Measurements from ENCODE around the gene RDH5. TPM values are rescaled to one million over a fixed set of nuclear protein-coding genes. Genes with fewer than 3 reads are reported as not detected.

Gene RDH5
- total RNA-seq, 1 experiment from 2014 or later = 12.4 TPM

- Histone ChIP-seq H3K27ac (ENCODE audit: low read length) (no peak overlapping the region), H3K79me2 (ENCODE audit: low read length) (no peaks in the 10 kb centered on the region), H3K9me2 (replicated peaks; ENCODE audit: insufficient read depth, low read length) (no peaks in the 10 kb centered on the region)
Measured at GRCh38 chr12:55698965-55699364, 21.2 kb upstream of the RDH5 start.

GRCh38 chr12:55699471-55700055 is 20.6 kb upstream of the RDH5 start:
- Histone ChIP-seq H3K9me3 (ENCODE audit: low read length) (no peaks in the 10 kb centered on the region), H3K27me3 (ENCODE audit: low read length) (no peaks in the 10 kb centered on the region), H3K4me1 (ENCODE audit: low read length) (no peaks in the 10 kb centered on the region), H4K20me1 (ENCODE audit: insufficient read depth, low read depth, low read length) (no peaks in the 10 kb centered on the region), H3K79me2 (ENCODE audit: low read length) (no peaks in the 10 kb centered on the region), H3K27ac (ENCODE audit: low read length) (no peak overlapping the region), H2AFZ (ENCODE audit: low read length) (no peak overlapping the region), H3K4me3 (ENCODE audit: low read length) (no peak overlapping the region), H3K9ac (ENCODE audit: low read length) (no peak overlapping the region), H3K36me3 (ENCODE audit: insufficient read depth, low read length) (no peaks in the 10 kb centered on the region), H3K4me2 (ENCODE audit: low read depth, low read length, poor library complexity, severe bottlenecking) (no peak overlapping the region), H3K9me2 (replicated peaks; ENCODE audit: insufficient read depth, low read length) (no peaks in the 10 kb centered on the region)
- DNase-seq = no peak

More at GRCh38 chr12:55698965-55699364, 21.2 kb upstream of the RDH5 start:
- no peak overlapping the region for H3K9ac ChIP-seq (ENCODE audit: low read length)
- no peak overlapping the region for H3K4me2 ChIP-seq (ENCODE audit: low read depth, low read length, poor library complexity, severe bottlenecking)
- H3K4me3 ChIP-seq (ENCODE audit: low read length) = no peak overlapping the region
- no peak overlapping the region for H2AFZ ChIP-seq (ENCODE audit: low read length)
- no peak for DNase-seq
- no peaks in the 10 kb centered on the region for H3K36me3 ChIP-seq (ENCODE audit: insufficient read depth, low read length)
- H3K9me3 ChIP-seq (ENCODE audit: low read length) = no peaks in the 10 kb centered on the region
- no peaks in the 10 kb centered on the region for H3K4me1 ChIP-seq (ENCODE audit: low read length)
- H4K20me1 ChIP-seq (ENCODE audit: insufficient read depth, low read depth, low read length) = no peaks in the 10 kb centered on the region
- no peaks in the 10 kb centered on the region for H3K27me3 ChIP-seq (ENCODE audit: low read length)

GRCh38 chr12:55700255-55701018 is 19.8 kb upstream of the RDH5 start:
- H3K9ac ChIP-seq (ENCODE audit: low read length) = no peak overlapping the region
- no peak overlapping the region for H3K27ac ChIP-seq (ENCODE audit: low read length)
- no peaks in the 10 kb centered on the region for H4K20me1 ChIP-seq (ENCODE audit: insufficient read depth, low read depth, low read length)
- H3K9me3 ChIP-seq (ENCODE audit: low read length) = no peaks in the 10 kb centered on the region
- H3K4me3 ChIP-seq (ENCODE audit: low read length) = no peak overlapping the region
- no peak overlapping the region for H2AFZ ChIP-seq (ENCODE audit: low read length)
- no peak overlapping the region for H3K4me2 ChIP-seq (ENCODE audit: low read depth, low read length, poor library complexity, severe bottlenecking)
- no peaks in the 10 kb centered on the region for H3K79me2 ChIP-seq (ENCODE audit: low read length)
- no peaks in the 10 kb centered on the region for H3K4me1 ChIP-seq (ENCODE audit: low read length)
- no peak for DNase-seq
- H3K27me3 ChIP-seq (ENCODE audit: low read length) = no peaks in the 10 kb centered on the region
- no peaks in the 10 kb centered on the region for H3K9me2 ChIP-seq (replicated peaks; ENCODE audit: insufficient read depth, low read length)
- H3K36me3 ChIP-seq (ENCODE audit: insufficient read depth, low read length) = no peaks in the 10 kb centered on the region

DNA sequence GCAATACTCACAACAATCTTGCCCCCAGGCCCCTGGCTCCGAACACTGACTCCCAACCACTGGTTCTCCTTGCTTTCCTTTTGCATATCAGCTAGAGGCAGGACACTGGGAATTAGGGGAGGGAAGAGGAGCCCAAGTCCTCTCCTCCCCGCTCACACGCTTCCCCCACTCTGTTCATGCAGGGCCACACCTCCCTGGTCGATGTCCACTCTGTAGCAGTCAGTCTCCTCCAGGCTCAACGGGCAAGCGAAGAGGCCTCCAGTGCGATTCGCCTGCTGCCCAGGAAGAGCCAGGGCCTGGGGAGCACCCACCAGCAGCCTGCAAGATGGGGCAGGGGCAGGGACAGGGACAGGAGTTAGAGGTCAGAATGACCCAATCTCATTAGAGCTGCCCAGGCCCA is 17.3 kb upstream of the RDH5 start:
- no peak for DNase-seq
- H3K9me3 ChIP-seq (ENCODE audit: low read length) = no peaks in the 10 kb centered on the region
- no peaks in the 10 kb centered on the region for H3K36me3 ChIP-seq (ENCODE audit: insufficient read depth, low read length)
- no peaks in the 10 kb centered on the region for H4K20me1 ChIP-seq (ENCODE audit: insufficient read depth, low read depth, low read length)
- no peak overlapping the region for H2AFZ ChIP-seq (ENCODE audit: low read length)
- H3K9me2 ChIP-seq (replicated peaks; ENCODE audit: insufficient read depth, low read length) = no peaks in the 10 kb centered on the region
- H3K27ac ChIP-seq (ENCODE audit: low read length) = no peak overlapping the region
- no peak overlapping the region for H3K4me2 ChIP-seq (ENCODE audit: low read depth, low read length, poor library complexity, severe bottlenecking)
- no peaks in the 10 kb centered on the region for H3K79me2 ChIP-seq (ENCODE audit: low read length)
- H3K9ac ChIP-seq (ENCODE audit: low read length) = no peak overlapping the region
- H3K4me3 ChIP-seq (ENCODE audit: low read length) = no peak overlapping the region
- H3K4me1 ChIP-seq (ENCODE audit: low read length) = peaks cover 6% of the 10 kb centered on the region
- no peaks in the 10 kb centered on the region for H3K27me3 ChIP-seq (ENCODE audit: low read length)

- H3K9ac ChIP-seq (ENCODE audit: low read length) = no peak overlapping the region
- H3K9me2 ChIP-seq (replicated peaks; ENCODE audit: insufficient read depth, low read length) = no peaks in the 10 kb centered on the region
- no peaks in the 10 kb centered on the region for H3K9me3 ChIP-seq (ENCODE audit: low read length)
- H3K79me2 ChIP-seq (ENCODE audit: low read length) = no peaks in the 10 kb centered on the region
- H2AFZ ChIP-seq (ENCODE audit: low read length) = no peak overlapping the region
- no peaks in the 10 kb centered on the region for H3K27me3 ChIP-seq (ENCODE audit: low read length)
- no peak overlapping the region for H3K27ac ChIP-seq (ENCODE audit: low read length)
- H3K4me2 ChIP-seq (ENCODE audit: low read depth, low read length, poor library complexity, severe bottlenecking) = no peak overlapping the region
- H3K4me1 ChIP-seq (ENCODE audit: low read length) = peaks cover 10% of the 10 kb centered on the region
- H4K20me1 ChIP-seq (ENCODE audit: insufficient read depth, low read depth, low read length) = no peaks in the 10 kb centered on the region
- H3K36me3 ChIP-seq (ENCODE audit: insufficient read depth, low read length) = no peaks in the 10 kb centered on the region
- no peak overlapping the region for H3K4me3 ChIP-seq (ENCODE audit: low read length)
- DNase-seq = no peak
Measured at GRCh38 chr12:55703288-55703687, 16.9 kb upstream of the RDH5 start.

DNA sequence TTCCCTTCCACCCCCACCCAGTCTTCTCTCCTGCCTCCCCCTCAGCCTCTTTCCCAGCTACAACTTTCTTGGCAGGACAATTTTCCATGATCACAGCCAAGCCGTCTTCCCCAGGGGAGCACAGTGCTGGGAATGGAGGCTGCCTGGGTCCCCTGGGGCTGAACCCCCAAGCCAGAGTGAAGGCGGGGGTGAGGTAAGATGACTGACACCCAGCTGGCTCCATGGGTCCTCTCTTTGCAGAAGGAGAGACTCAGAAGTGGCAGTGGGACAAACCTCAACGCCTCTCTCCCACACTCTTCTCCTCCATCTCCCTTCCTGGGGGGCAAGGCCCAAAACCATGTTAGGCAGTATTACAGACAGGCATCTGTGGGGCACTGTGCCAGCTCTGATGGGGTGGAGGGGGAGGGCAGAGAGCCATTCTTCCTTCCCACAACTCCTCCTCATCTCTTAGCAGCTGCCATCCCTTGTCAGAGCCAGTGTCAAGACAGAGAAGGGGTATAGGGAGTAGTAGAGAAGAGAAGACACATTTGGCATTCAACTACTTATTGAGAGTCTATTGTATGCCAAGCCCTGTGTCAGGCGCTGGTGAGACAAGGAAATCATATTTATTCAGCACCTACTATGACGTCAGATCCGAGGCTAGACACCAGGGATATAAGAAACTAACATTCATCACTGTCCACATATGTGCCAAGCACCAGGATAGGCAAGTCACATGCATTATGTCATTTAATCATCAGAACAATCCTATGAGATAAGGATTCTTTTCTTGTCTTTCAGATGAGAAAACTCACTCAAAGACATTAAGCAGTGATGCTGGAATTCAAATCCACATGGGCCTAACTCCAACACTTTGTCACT is 16.1 kb upstream of the RDH5 start:
- no peak for DNase-seq
- Histone ChIP-seq H4K20me1 (ENCODE audit: insufficient read depth, low read depth, low read length) (no peaks in the 10 kb centered on the region), H3K36me3 (ENCODE audit: insufficient read depth, low read length) (no peaks in the 10 kb centered on the region), H3K9me3 (ENCODE audit: low read length) (no peaks in the 10 kb centered on the region), H3K4me3 (ENCODE audit: low read length) (no peak overlapping the region), H3K27ac (ENCODE audit: low read length) (no peak overlapping the region), H3K4me1 (ENCODE audit: low read length) (peaks cover 12% of the 10 kb centered on the region), H3K4me2 (ENCODE audit: low read depth, low read length, poor library complexity, severe bottlenecking) (no peak overlapping the region), H3K79me2 (ENCODE audit: low read length) (no peaks in the 10 kb centered on the region), H3K9ac (ENCODE audit: low read length) (no peak overlapping the region), H3K27me3 (ENCODE audit: low read length) (no peaks in the 10 kb centered on the region), H2AFZ (ENCODE audit: low read length) (no peak overlapping the region), H3K9me2 (replicated peaks; ENCODE audit: insufficient read depth, low read length) (no peaks in the 10 kb centered on the region)

DNA sequence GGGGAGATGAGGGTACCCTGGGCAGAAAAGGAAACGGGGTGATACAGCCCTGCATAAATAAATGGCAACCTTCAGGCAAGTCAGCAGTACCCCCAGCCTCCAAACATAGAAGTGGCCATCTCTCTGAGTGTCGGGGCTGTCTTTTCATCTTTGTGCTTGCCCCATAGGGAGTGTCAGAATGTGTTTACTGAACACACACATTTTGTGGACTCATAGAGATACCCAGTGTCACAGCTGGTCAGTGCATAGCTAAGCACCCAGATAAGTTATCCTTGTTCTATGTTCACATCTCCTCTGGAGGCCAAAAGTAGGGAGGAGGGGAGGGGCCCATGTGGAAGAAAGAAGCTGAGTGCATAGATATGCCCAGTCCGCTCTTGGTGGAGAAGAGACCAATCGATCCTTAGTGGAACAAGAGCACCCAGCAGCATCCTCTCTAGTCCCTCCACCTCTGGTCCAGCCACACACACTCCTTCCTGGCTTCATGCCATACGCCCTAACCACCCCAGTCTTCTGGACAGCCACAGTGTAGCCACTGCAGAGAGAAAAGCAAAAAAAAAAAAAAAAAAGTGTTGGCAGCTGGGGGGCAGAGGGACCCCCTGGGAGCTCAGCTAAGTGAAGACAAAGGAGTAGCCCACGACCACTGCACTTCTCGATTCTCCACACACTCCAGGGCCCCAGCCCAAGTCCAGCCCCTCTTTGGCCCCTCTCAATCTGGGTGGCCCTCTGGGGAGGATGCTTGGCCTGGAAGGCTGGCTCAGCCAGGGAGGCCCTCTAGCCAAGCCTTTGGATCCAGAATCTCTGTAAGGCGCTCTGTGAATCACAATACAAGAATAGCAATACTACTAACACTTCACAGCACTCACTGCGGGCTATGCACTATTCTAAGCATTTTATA is 15.1 kb upstream of the RDH5 start:
- no peaks in the 10 kb centered on the region for H3K27me3 ChIP-seq (ENCODE audit: low read length)
- H3K9ac ChIP-seq (ENCODE audit: low read length) = no peak overlapping the region
- no peak for DNase-seq
- H3K79me2 ChIP-seq (ENCODE audit: low read length) = no peaks in the 10 kb centered on the region
- H3K4me3 ChIP-seq (ENCODE audit: low read length) = no peak overlapping the region
- no peaks in the 10 kb centered on the region for H3K36me3 ChIP-seq (ENCODE audit: insufficient read depth, low read length)
- H2AFZ ChIP-seq (ENCODE audit: low read length) = no peak overlapping the region
- H4K20me1 ChIP-seq (ENCODE audit: insufficient read depth, low read depth, low read length) = no peaks in the 10 kb centered on the region
- H3K9me3 ChIP-seq (ENCODE audit: low read length) = no peaks in the 10 kb centered on the region
- peaks cover 12% of the 10 kb centered on the region for H3K4me1 ChIP-seq (ENCODE audit: low read length)
- no peak overlapping the region for H3K27ac ChIP-seq (ENCODE audit: low read length)
- H3K4me2 ChIP-seq (ENCODE audit: low read depth, low read length, poor library complexity, severe bottlenecking) = no peak overlapping the region
- H3K9me2 ChIP-seq (replicated peaks; ENCODE audit: insufficient read depth, low read length) = no peaks in the 10 kb centered on the region

Data from Karpas-422 (cell line).